CD4-positive, alpha-beta T cell treated with Interleukin-1 beta for 1 hour (primary cell): ENCODE measurements around the gene KRT9.
"Not testable (repeated sequence)": the region's sequence is repeated elsewhere in the genome, so short reads cannot be mapped to it uniquely, and the experiment has no call there.

Experiments
- DNase-seq, 2 donors: peaks; one replicate each; pipeline ENCODE4 v3.0.0-alpha.2; 2020 to 2022

The KRT9 gene

GRCh38 chr17:41599680-41600079, 27.8 kb upstream of the KRT9 start:
- DNase-seq: no peak

- no peak for DNase-seq
Measured at GRCh38 chr17:41595585-41595984, 23.7 kb upstream of the KRT9 start.

- no peak for DNase-seq
Measured at GRCh38 chr17:41594363-41594915, 22.6 kb upstream of the KRT9 start.

- DNase-seq: no peak
Measured at GRCh38 chr17:41593306-41593981, 21.6 kb upstream of the KRT9 start.

GRCh38 chr17:41592601-41593305, 20.9 kb upstream of the KRT9 start:
- no peak for DNase-seq

- no peak for DNase-seq
Measured at GRCh38 chr17:41589301-41589700, 17.4 kb upstream of the KRT9 start.

- no peak for DNase-seq
Measured at GRCh38 chr17:41588126-41588810, 16.4 kb upstream of the KRT9 start.

GRCh38 chr17:41586863-41587495, 15.1 kb upstream of the KRT9 start, which contains the start of gene KRT14:
TSS of gene KRT14 (minus strand) at chr17:41586895. CDS start at chr17:41586834, 61 bp downstream.
- no peak for DNase-seq

- no peak for DNase-seq
Measured at GRCh38 chr17:41585301-41586056, 13.6 kb upstream of the KRT9 start.

GRCh38 chr17:41584331-41584927, 12.6 kb upstream of the KRT9 start:
- DNase-seq: not testable (repeated sequence)

GRCh38 chr17:41583137-41584127, 11.6 kb upstream of the KRT9 start:
- DNase-seq: no peak

GRCh38 chr17:41582061-41582968, 10.5 kb upstream of the KRT9 start:
- DNase-seq: not testable (repeated sequence)

GRCh38 chr17:41581366-41582060, 9.7 kb upstream of the KRT9 start:
- no peak for DNase-seq

- no peak for DNase-seq
Measured at GRCh38 chr17:41580687-41581365, 9.0 kb upstream of the KRT9 start.

GRCh38 chr17:41580244-41580575, 8.4 kb upstream of the KRT9 start:
- no peak for DNase-seq

GRCh38 chr17:41579484-41580243, 7.8 kb upstream of the KRT9 start:
- DNase-seq: peak; percentile 57 to 64

GRCh38 chr17:41578971-41579370, 7.1 kb upstream of the KRT9 start:
- DNase-seq: no peak

- DNase-seq: no peak
Measured at GRCh38 chr17:41578538-41578937, 6.7 kb upstream of the KRT9 start.
